Pancreas (tissue), 10 donors: ENCODE results near the gene SCYGR1. TPM values are rescaled to one million over a fixed set of nuclear protein-coding genes. Genes with fewer than 3 reads are reported as not detected.

Experiments used
- ATAC-seq, 4 donors: fragments of 200-7000 bp; cut with Tn5 transposase; one replicate each; pipeline versions ENCODE4 v1.8.0 to v1.9.1; 2020; ENCODE audit warnings: mild to moderate bottlenecking in 4 of 4, moderate library complexity in 4 of 4
- DNase-seq, 6 donors: peaks; one replicate each; pipeline ENCODE4 v3.0.0-alpha.2; 2020
- FAIRE-seq: peaks from 2 replicates; lab custom pipeline; 2012; peaks lifted over from hg19 to GRCh38; lab: Jason Lieb, UNC
- H3K27ac ChIP-seq, 4 donors: fragments of 200-600 bp; sonication (generic); 1 replicate in 3 of 4; 2 replicates in 1 of 4; pipeline versions ENCODE4 v1.5.0 to v1.8.0; 2020
- H3K27me3 ChIP-seq, 4 donors: fragments of 200-600 bp; one replicate each; pipeline ENCODE4 v1.8.0; 2021
- H3K36me3 ChIP-seq, 3 donors: fragments of 200-600 bp; sonication (generic) in 1 of 3; one replicate each; pipeline versions ENCODE4 v1.5.0 to v1.8.0; 2020 to 2021
- H3K4me1 ChIP-seq, 3 donors: fragments of 200-600 bp; one replicate each; pipeline ENCODE4 v1.8.0; 2021
- H3K4me3 ChIP-seq, 4 donors: fragments of 200-600 bp; sonication (generic) in 2 of 4; one replicate each; pipeline versions ENCODE4 v1.5.0 to v1.8.0; 2020 to 2021
- H3K9me3 ChIP-seq, 4 donors: fragments of 200-600 bp; one replicate each; pipeline ENCODE4 v1.8.0; 2021
- WGBS, 2 donors: extraction: QIAGEN DNeasy Blood & Tissue Kit; methylation state at CpG; one replicate each; pipeline ENCODE4 v1.1.7; 2013; 5-methylcytosine and 5-hydroxymethylcytosine counted together
- intact Hi-C, 3 donors: fragments of 100-400 bp; cut with DNase I; formaldehyde crosslinking; loops; one replicate each; pipeline versions ENCODE4 v1.11.1 to v1.14.2; 2022
- polyA plus RNA-seq, 2 donors: library from polyadenylated mRNA; stranded (reverse); fragments of 200-250 nt; gene quantifications; one replicate each; pipeline ENCODE4 v1.2.3, GENCODE V29; 2013
- total RNA-seq, 6 donors: library from RNA; stranded (reverse); fragmentation: NEBNext Ultra II Directional in 4 of 6; extraction: Animal tissue kit (Norgen Biotek cat#: 25700) in 4 of 6; gene quantifications; one replicate each; pipeline versions ENCODE4 v1.2.1 to v1.2.4, GENCODE V29; 2021 to 2023
- TF ChIP-seq, protein P1 (sequence below), 4 donors: fragments of 200-600 bp; sonication (generic) in 3 of 4; IDR thresholded peaks; one replicate each; pipeline versions ENCODE4 v1.5.0 to v1.8.0; 2021; ENCODE audit warnings: antibody characterized with exemption in 4 of 4
- donor health status: healthy with polysubstance abuse.
- donor health status: DM: no; HTN: no; CAD: no; lungs with moderate emphysema.
- donor health status: DM: no; HTN: no; CAD: no.
- donor health status: control.
- donor health status: control.
- donor health status: Bipolar disorder and iron deficiency.
- donor health status: DM: yes; HTN: yes; CAD: no.
- donor health status: DM: no; HTN: no; CAD: no.
- donor health status: DM: no; HTN: no; CAD: no.
- donor health status: DM: yes; HTN: yes; CAD: no.

The SCYGR1 gene
- total and polyA plus RNA-seq, 8 donors = not detected

- 57 to 69% methylated on average over 1 of the region's 1 CpG for WGBS, 2 donors
- ATAC-seq (no peak), FAIRE-seq (no peak), DNase-seq (no peak)
- intact Hi-C loops = no loop called here
- no peaks in the 10 kb centered on the region for H3K9me3 ChIP-seq
- no peaks in the 10 kb centered on the region for H3K4me1 ChIP-seq
- no peak overlapping the region for H3K4me3 ChIP-seq
- no peaks in the 10 kb centered on the region for H3K36me3 ChIP-seq
- no peak overlapping the region for H3K27ac ChIP-seq
- H3K27me3 ChIP-seq = no peaks in the 10 kb centered on the region
- TF ChIP-seq, protein P1, sequence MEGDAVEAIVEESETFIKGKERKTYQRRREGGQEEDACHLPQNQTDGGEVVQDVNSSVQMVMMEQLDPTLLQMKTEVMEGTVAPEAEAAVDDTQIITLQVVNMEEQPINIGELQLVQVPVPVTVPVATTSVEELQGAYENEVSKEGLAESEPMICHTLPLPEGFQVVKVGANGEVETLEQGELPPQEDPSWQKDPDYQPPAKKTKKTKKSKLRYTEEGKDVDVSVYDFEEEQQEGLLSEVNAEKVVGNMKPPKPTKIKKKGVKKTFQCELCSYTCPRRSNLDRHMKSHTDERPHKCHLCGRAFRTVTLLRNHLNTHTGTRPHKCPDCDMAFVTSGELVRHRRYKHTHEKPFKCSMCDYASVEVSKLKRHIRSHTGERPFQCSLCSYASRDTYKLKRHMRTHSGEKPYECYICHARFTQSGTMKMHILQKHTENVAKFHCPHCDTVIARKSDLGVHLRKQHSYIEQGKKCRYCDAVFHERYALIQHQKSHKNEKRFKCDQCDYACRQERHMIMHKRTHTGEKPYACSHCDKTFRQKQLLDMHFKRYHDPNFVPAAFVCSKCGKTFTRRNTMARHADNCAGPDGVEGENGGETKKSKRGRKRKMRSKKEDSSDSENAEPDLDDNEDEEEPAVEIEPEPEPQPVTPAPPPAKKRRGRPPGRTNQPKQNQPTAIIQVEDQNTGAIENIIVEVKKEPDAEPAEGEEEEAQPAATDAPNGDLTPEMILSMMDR (IDR thresholded peaks at IDR 0.05) = no peak
Observed at GRCh38 chr2:227395556-227395955, 7.8 kb upstream of the SCYGR1 start.

GRCh38 chr2:227394401-227394800 lies 6.7 kb upstream of the SCYGR1 start:
- Histone ChIP-seq H3K27ac (no peak overlapping the region), H3K36me3 (no peaks in the 10 kb centered on the region), H3K27me3 (no peaks in the 10 kb centered on the region), H3K4me3 (no peak overlapping the region), H3K9me3 (no peaks in the 10 kb centered on the region), H3K4me1 (no peaks in the 10 kb centered on the region)
- intact Hi-C loops = no loop called here
- WGBS, 2 donors = 47 to 48% methylated on average over 2 of the region's 2 CpGs
- ATAC-seq = no peak
- no peak for DNase-seq
- no peak for FAIRE-seq
- TF ChIP-seq, protein P1 (IDR thresholded peaks at IDR 0.05) = no peak

DNA sequence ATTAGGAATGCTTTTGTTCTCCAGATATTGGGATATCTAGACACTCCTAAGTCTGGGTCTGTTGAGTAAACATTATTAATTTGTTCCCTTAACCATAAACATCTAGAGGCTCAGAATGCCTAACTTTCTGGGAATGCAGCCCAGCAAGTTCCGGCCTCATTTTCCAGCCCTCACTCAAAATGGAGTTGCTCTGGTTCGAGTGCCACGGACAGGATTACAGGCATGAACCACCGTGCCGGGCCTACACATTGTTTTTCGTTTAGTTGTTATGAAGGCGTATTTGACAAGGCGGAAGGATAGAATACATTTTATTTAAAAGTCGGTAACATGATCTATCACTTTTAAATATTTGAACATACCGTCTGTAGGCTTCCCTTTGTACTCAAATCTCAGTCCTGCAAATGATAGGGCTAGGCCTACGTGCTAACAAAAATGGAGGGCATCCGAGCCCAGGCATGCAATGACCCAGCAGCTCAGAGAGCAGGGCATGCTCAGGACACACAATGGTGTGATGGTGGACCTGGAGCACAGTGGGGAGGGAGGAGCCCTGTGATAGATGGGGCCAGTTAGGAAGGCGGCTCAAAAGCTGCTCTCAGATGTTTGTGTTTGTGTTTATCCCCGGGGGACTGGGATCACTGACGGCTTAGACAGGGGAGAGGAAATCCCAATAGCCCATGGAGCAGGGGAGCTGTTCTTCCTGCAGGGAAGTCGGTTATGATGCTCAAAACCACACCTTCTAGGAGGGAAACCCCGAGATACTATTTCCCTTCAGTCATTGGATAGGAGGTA lies 2.9 kb upstream of the SCYGR1 start:
- Histone ChIP-seq H3K9me3 (no peaks in the 10 kb centered on the region), H3K27ac (no peak overlapping the region), H3K36me3 (no peaks in the 10 kb centered on the region), H3K27me3 (no peaks in the 10 kb centered on the region), H3K4me1 (no peaks in the 10 kb centered on the region), H3K4me3 (no peak overlapping the region)
- ATAC-seq (no peak), FAIRE-seq (no peak), DNase-seq (no peak)
- TF ChIP-seq, protein P1 (IDR thresholded peaks at IDR 0.05) = no peak
- WGBS, 2 donors = 80 to 82% methylated on average over 17 of the region's 17 CpGs
- intact Hi-C loops = no loop called here

GRCh38 chr2:227389661-227390060 lies 1.9 kb upstream of the SCYGR1 start:
- H3K4me1 ChIP-seq = no peaks in the 10 kb centered on the region
- intact Hi-C loops = no loop called here

More at GRCh38 chr2:227389661-227390060, 1.9 kb upstream of the SCYGR1 start:
- FAIRE-seq (no peak), DNase-seq (no peak), ATAC-seq (no peak)
- no peaks in the 10 kb centered on the region for H3K36me3 ChIP-seq
- no peaks in the 10 kb centered on the region for H3K9me3 ChIP-seq
- no peak overlapping the region for H3K27ac ChIP-seq
- no peak overlapping the region for H3K4me3 ChIP-seq
- no peaks in the 10 kb centered on the region for H3K27me3 ChIP-seq
- WGBS, 2 donors = 82 to 92% methylated on average over 7 of the region's 7 CpGs
- TF ChIP-seq, protein P1 (IDR thresholded peaks at IDR 0.05) = no peak
